Epithelial cell of esophagus (primary cell): Measurements from ENCODE around the gene SDE2.
"Not testable (repeated sequence)": the region's sequence is repeated elsewhere in the genome, so short reads cannot be mapped to it uniquely, and the experiment has no call there.

ENCODE experiments used
- DNase-seq: peaks from one replicate; pipeline ENCODE4 v3.0.0; 2010; ENCODE audit warnings: low read depth
- H3K4me3 ChIP-seq: 2 replicates; pipeline ENCODE4 v1.5.1; 2011; ENCODE audit warnings: mild to moderate bottlenecking, low read length, control low read depth
- CTCF ChIP-seq: IDR thresholded peaks from 2 replicates; pipeline ENCODE4 v1.5.1; 2011; ENCODE audit warnings: low read depth, mild to moderate bottlenecking, low read length, control low read depth, inconsistent platforms; ENCODE audit not compliant: insufficient read depth; ENCODE audit errors: missing control alignments

The SDE2 gene

GRCh38 chr1:225943582-225943981 lies 55.6 kb downstream of the SDE2 start:
- DNase-seq, result no peak
- TF ChIP-seq CTCF, result no peak
- no peak overlapping the region for H3K4me3 ChIP-seq

GRCh38 chr1:225942574-225942973 lies 56.6 kb downstream of the SDE2 start:
- no peak for DNase-seq
- no peak overlapping the region for H3K4me3 ChIP-seq
- no peak for TF ChIP-seq CTCF

- DNase-seq, result no peak
- H3K4me3 ChIP-seq, result no peak overlapping the region
- no peak for TF ChIP-seq CTCF
Observed at GRCh38 chr1:225941942-225942222, 57.3 kb downstream of the SDE2 start.

GRCh38 chr1:225941187-225941941 lies 57.8 kb downstream of the SDE2 start, which contains the start of gene LEFTY2:
Gene LEFTY2 (minus strand): TSS chr1:225941220. CDS start chr1:225941140, 80 bp downstream.
- no peak for TF ChIP-seq CTCF
- no peak within 1 kb of the TSS for H3K4me3 ChIP-seq
- no peak for DNase-seq

GRCh38 chr1:225940385-225941151 lies 58.6 kb downstream of the SDE2 start:
- TF ChIP-seq CTCF, result no peak
- DNase-seq, result no peak
- H3K4me3 ChIP-seq, result no peak overlapping the region

- not testable (repeated sequence) for DNase-seq, H3K4me3 ChIP-seq
Observed at GRCh38 chr1:225939939-225940310, 59.2 kb downstream of the SDE2 start.

GRCh38 chr1:225939097-225939938 lies 59.8 kb downstream of the SDE2 start:
- not testable (repeated sequence) for H3K4me3 ChIP-seq, DNase-seq
